Anterior cingulate cortex (tissue), 58 donors: ENCODE measurements around the gene TCF4.

Experiments used
- DNase-seq, 58 donors: peaks; one replicate each; lab custom pipeline; 2025; lab: John Stamatoyannopoulos, UW

The TCF4 gene

DNA sequence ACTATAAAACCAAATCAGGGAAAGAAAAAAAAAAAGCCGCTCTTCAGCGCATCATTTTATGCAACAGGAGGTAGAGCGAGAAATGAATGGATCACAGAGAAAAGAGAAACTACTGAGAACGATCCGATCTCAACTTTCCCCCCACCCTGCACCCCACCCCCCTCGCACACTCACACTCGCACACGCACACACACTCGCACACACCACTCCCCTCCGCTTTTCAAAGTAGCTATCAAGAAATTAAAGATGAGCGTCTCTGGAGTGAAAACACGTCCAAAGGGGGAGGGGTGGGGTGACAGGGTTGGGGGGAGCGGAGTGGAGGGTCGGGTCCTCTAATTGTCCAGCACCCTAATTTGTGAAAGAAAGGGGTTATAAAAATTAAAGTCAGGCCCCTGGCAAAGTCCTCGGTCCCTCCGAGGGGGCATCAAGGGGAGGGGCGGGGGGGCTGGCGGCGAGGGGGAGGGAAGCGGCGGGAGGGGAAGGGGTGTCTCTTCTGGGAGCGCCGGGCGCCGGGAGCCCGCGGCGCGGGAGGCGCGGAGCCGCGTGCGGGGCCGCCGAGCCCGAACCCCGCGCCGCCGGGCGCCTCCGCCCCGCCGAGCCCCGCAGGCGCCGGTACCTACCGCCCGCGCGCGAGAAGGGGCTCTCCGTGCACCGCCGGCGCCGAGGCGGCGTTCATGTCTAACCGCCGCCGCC, 428 bp downstream of the TCF4 start:
- peak in 33 of 58 donors; percentile 4 to 69 (median 30) for DNase-seq

- DNase-seq: peak in 40 of 58 donors; percentile 2 to 65 (median 20)
Measured at GRCh38 chr18:55585920-55586561, 2.0 kb downstream of the TCF4 start.

DNA sequence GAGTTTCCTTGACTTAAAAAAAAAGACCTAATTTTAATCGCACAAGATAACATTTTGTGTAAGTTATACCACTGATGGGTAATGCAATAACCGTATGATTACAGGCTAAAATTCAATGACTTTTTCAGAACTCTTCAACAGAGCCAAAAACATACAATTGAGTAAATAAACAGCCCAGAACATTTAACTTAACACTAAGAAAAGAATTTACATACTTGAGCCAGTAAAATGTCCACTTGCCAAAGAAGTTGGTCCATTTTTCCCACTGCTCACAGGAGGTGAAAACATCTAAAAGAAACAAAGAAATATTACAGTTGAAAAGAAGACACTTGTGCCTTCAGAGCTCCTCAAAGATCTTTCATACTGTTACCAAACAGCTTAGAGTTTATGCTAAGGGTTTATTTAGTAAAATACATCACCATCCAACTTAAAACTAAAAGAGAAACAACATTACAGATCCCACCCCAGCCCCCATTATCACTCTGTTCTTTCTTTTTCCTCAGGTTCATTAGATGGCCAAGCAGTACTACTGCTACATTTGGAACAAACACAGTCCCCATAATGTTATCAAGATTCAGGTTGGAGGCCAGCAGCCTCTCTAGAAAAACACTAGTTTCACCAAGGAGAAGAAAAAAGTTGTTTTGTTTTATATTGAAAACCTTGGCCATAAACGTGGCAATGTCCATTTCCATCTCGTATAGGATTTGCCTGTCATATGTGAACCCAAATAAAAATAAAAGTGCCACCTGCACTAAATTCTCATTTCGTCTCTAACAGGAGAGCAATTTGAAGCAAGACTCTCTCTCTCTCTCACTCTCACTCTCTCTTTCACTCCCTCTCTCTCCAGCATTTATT, 2.7 kb downstream of the TCF4 start:
- peak in 2 of 58 donors; percentile 19 to 54 for DNase-seq

DNA sequence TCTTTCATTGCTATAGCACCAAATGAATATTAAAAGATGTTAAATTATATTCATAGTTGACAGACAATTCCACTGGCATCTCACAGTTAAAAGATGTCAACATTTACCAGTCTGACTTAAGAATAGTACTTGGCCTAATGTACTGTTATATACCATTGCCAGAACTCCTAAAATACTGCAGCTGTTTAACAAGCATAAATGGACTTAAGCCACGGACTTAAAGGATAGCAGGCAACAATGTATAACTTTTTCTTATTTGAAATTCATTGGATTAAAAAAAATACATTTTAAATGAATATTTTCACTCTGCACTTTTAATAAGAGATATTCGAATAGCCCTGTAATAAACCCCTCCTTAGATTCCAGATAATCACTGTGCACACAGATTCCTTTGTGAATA, 3.8 kb downstream of the TCF4 start:
- no peak for DNase-seq

DNA sequence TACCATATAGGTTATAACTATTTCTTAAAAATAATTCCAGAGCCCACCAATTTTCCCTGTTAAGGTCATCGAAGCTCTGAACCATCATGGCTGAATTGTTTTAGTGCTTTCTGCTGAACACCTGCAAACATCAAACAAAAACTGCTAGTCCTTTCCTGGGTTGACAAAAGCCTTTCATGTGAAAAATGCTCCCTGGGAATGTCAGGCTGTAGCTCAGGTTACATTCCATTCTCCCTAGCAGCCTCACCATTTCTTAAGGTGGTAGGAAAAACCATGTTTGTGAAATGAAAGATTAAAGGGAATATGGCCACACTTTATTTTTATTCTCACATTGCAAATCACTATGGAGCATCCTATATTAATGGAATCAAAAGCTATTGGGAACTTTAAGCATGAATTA, 5.7 kb downstream of the TCF4 start:
- no peak for DNase-seq

GRCh38 chr18:55579501-55580270, 8.3 kb downstream of the TCF4 start:
- DNase-seq: no peak

DNA sequence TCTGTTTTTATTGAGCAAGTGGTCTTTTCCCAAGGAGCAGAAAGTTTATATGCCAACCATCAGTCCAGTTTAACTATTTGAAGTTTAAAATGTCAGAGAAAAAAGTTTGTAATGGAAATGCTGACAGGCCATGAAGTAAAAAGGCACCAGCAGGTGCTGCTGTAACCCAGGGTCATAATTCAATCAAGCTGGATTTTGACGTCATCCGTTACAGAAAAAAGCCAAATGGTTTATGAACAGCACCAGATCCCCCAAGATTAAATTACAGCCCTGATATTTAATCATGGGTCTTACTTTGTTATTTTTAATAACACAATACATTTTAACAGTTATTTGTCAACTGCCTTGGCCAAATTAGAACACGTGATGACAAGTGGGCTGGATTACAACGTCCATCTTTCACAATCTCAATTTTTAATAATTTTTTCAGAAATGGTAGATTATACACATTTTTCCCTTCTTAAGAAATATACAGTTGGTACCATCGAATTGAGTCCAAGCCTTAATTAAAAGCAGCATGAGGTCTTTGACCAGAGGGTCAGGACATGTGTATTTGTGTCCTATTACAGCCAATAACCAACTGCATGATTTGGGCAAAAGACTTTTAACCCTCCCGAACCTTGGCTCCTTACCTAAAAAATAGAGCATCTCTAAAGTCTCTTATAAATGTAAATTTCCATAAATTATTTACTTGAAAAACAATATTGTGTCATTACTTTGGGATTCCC, 10.0 kb downstream of the TCF4 start:
- no peak for DNase-seq

- no peak for DNase-seq
Measured at GRCh38 chr18:55576001-55576400, 12.0 kb downstream of the TCF4 start.

DNA sequence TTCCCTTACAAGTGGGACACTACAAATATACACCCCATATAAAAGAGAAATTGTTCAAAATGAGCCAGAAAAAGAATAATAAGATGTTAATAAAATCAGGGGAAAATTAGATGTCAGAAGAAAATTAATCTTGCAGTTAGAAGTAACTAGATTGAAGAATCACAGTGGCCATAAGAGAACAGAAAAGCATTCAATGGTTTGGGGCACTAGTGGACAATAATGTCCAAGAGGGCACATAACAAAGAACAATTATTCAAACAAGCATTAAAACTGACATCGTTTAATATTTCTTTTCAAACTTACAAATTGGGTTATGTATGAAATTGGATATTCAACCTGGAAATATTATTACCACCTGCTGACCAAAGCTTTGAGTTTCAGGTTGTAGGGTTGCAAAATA, 12.9 kb downstream of the TCF4 start:
- DNase-seq: no peak

DNA sequence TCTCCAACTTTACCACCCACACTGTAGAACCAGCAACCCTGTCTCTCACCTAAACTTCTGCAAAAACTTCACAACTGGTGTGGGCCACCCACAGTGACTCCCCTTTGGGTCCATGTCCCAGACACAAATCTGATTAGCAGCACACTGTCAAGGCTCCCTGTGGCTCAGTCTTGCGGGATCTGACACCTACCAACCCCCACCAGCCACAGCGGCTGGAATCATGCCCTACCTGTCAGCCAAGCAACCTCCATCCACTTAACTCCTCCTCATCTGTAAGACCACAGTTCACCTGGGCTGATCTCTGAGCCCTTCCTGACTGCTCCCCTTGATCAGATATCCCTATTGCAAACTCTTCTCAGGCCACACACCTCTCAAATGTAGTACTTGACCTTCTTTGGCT, 14.6 kb downstream of the TCF4 start:
- no peak for DNase-seq

GRCh38 chr18:55570966-55571365, 17.0 kb downstream of the TCF4 start:
- DNase-seq: no peak

GRCh38 chr18:55566456-55566935, 21.5 kb downstream of the TCF4 start:
- DNase-seq: no peak

- DNase-seq: peak in 2 of 58 donors; percentile 5 to 6
Measured at GRCh38 chr18:55559739-55560138, 28.3 kb downstream of the TCF4 start.

- DNase-seq: no peak
Measured at GRCh38 chr18:55557211-55557610, 30.8 kb downstream of the TCF4 start.

DNA sequence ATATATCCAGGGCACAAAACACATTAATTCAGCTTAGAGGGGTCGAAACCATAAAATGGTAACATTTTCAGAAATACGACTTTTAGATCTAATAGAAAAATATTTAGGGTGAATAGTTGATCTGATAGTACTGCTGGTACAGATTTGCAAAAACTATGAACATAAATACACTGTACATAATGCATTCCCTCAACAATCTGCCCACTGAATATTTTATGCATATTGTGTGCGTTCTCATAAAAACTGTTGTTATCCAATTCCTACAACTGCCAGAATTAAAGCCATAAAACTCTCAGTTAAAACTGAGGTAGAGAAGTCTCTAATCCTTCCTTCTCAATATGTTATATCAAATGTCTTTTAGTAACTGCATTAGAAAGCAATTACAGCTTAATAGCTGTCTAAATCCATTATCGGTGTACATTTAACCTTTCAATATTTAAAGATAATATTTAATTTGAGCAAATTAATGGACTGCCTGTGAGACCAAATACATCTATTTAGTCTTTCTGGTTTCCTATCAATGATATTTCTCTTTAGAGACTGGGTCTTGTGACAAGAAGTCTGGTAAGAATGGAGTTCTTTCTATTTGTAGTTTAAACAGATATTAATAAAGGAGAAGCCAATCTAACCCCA, 32.5 kb downstream of the TCF4 start:
- DNase-seq: no peak

DNA sequence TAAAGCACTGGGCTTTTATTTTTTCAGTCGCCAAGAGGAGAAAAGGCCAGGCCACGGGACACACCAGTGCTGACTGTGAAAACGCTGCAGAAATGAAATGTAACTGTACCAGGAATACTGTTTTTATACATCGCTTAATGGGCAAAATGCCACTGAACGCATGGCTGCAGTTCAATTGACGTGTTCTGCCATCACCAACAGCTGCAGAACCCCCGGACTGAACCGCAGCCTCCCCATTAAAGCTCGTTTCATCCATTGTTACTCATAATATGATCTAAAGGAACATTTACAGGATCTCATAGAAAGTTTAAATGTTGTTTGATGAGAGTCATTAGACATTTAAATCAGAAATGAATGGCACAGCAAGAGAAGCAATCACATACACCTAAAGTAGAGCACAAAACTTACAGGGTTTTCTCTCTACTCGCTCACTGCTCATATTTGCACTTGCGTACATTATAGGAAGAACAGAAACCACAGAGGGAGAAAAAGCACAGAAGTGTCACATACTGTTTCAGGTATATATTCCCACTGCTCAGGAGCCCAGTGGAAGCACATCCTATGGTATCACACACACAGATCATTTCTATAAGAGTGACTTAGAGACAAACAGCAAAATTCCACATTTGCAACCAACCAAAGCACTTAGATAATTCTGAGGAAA, 35.3 kb downstream of the TCF4 start:
- peak in 1 of 58 donors; percentile 12 for DNase-seq

- DNase-seq: no peak
Measured at GRCh38 chr18:55551227-55551626, 36.8 kb downstream of the TCF4 start.

DNA sequence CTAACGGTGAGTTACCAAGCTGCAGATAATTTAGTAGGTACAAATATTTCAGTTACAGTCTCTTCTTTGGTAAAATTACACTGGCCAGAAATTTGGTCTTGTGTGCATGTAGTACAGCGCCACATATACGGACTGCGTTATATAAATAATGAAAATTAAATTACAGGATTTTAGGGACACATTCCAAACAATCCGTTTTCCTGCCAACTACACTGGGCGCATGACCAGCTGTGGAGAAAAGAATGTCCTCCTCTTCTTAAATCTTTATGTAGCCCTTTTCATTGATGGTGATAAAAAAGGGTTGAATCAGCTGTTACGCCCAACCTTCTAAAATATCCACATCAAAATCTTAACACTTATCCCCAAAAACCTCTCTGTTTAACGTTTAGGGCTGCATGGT, 37.5 kb downstream of the TCF4 start:
- DNase-seq: no peak
